Neural progenitor cell (in vitro differentiated cells): ENCODE data around the gene CABP7. TPM values are rescaled to one million over a fixed set of nuclear protein-coding genes. Genes with fewer than 3 reads are reported as not detected.
A peak's percentile ranks its signal among the peaks of the same experiment; 100 is the strongest.

ENCODE experiments used
- DNase-seq: peaks from one replicate; pipeline ENCODE4 v3.0.0-alpha.2; 2016; ENCODE audit warnings: low spot score
- H2AFZ ChIP-seq: fragments of 200-600 bp; sonication (generic); replicated peaks from 2 replicates; pipeline ENCODE4 v1.6.1; 2016; ENCODE audit warnings: antibody characterized with exemption
- H3F3A ChIP-seq: fragments of 200-600 bp; sonication (generic); 2 replicates; pipeline ENCODE4 v1.6.1; 2016; ENCODE audit warnings: antibody characterized with exemption, low read depth
- H3K27ac ChIP-seq: fragments of 200-600 bp; sonication (generic); 2 replicates; pipeline ENCODE4 v1.5.1; 2016; ENCODE audit warnings: mild to moderate bottlenecking
- H3K27me3 ChIP-seq: fragments of 200-600 bp; sonication (generic); 2 replicates; pipeline ENCODE4 v1.6.1; 2016; ENCODE audit warnings: mild to moderate bottlenecking, moderate library complexity
- H3K36me3 ChIP-seq: fragments of 200-600 bp; sonication (generic); 2 replicates; pipeline ENCODE4 v1.5.1; 2016
- H3K4me1 ChIP-seq: fragments of 200-600 bp; sonication (generic); 2 replicates; pipeline ENCODE4 v1.6.1; 2016; ENCODE audit warnings: mixed run types
- H3K4me2 ChIP-seq: fragments of 200-600 bp; sonication (generic); 2 replicates; pipeline ENCODE4 v1.6.1; 2016
- H3K4me3 ChIP-seq: fragments of 200-600 bp; sonication (generic); 2 replicates; pipeline ENCODE4 v1.5.1; 2016
- H3K79me2 ChIP-seq: fragments of 200-600 bp; sonication (generic); 2 replicates; pipeline ENCODE4 v1.6.1; 2016; ENCODE audit warnings: low read depth
- H3K9ac ChIP-seq: fragments of 200-600 bp; sonication (generic); 2 replicates; pipeline ENCODE4 v1.6.1; 2016
- H3K9me3 ChIP-seq: fragments of 200-600 bp; sonication (generic); 2 replicates; pipeline ENCODE4 v1.5.1; 2016; ENCODE audit warnings: low read depth
- H4K20me1 ChIP-seq: fragments of 200-600 bp; sonication (generic); 2 replicates; pipeline ENCODE4 v1.6.1; 2016; ENCODE audit warnings: low read depth
- H3K27ac Mint-ChIP-seq: 3 replicates; pipeline ENCODE4 v1.8.0; 2021; ENCODE audit warnings: mixed read lengths
- H3K27me3 Mint-ChIP-seq: 2 replicates; pipeline ENCODE4 v1.8.0; 2022; ENCODE audit warnings: low read depth, mild to moderate bottlenecking, inconsistent platforms, moderate library complexity, mixed read lengths; ENCODE audit not compliant: insufficient read depth
- H3K36me3 Mint-ChIP-seq: 3 replicates; pipeline ENCODE4 v1.8.0; 2021; ENCODE audit warnings: mixed read lengths
- H3K4me1 Mint-ChIP-seq: 3 replicates; pipeline ENCODE4 v1.8.0; 2021; ENCODE audit warnings: mixed read lengths
- H3K4me3 Mint-ChIP-seq: 3 replicates; pipeline ENCODE4 v1.8.0; 2021; ENCODE audit warnings: mild to moderate bottlenecking, moderate library complexity, mixed read lengths
- H3K9me3 Mint-ChIP-seq: 3 replicates; pipeline ENCODE4 v1.8.0; 2020; ENCODE audit warnings: mixed read lengths
- EZH2 ChIP-seq: fragments of 200-600 bp; sonication (generic); IDR thresholded peaks from 2 replicates; pipeline ENCODE4 v1.6.1; 2017; ENCODE audit warnings: antibody characterized with exemption, mild to moderate bottlenecking, moderate library complexity
- EZH2phosphoT487 ChIP-seq: fragments of 200-600 bp; sonication (generic); IDR thresholded peaks from 2 replicates; pipeline ENCODE4 v1.6.1; 2017; ENCODE audit warnings: antibody characterized with exemption
- total RNA-seq: library from RNA; depleted of rRNA; stranded (reverse); fragments of >200 nt; gene quantifications from 2 replicates; pipeline ENCODE4 v1.2.3, GENCODE V29; 2015; ENCODE audit warnings: low replicate concordance
- TF ChIP-seq, protein P1 (sequence below): fragments of 200-600 bp; sonication (generic); IDR thresholded peaks from 2 replicates; pipeline ENCODE4 v1.5.1; 2017; ENCODE audit warnings: antibody characterized with exemption, mild to moderate bottlenecking

Gene CABP7
- total RNA-seq, 1 donor from 2014 or later: not detected

DNA sequence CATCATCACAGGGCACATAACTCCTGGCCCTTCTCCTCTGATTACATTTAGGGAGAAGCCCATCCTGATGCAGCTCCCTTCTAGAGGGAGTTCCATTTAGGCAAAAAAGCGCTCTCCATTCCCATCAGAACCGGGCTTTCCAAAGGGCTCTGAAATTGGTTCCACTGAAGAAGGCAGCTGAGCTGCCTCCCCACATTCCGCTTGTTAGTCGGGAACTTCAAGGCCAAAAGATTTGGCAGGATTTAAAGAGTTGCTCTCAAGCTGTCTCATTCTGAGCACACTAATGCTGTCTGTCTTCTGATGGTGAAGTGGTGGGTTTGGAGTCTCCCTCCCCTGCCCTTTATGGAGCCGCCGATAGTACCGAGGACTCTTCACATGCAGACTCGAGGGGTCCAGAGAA, 26.6 kb upstream of the CABP7 start:
- H3K36me3 ChIP-seq: no peaks in the 10 kb centered on the region
- H3F3A ChIP-seq: peaks cover 31% of the 10 kb centered on the region

DNA sequence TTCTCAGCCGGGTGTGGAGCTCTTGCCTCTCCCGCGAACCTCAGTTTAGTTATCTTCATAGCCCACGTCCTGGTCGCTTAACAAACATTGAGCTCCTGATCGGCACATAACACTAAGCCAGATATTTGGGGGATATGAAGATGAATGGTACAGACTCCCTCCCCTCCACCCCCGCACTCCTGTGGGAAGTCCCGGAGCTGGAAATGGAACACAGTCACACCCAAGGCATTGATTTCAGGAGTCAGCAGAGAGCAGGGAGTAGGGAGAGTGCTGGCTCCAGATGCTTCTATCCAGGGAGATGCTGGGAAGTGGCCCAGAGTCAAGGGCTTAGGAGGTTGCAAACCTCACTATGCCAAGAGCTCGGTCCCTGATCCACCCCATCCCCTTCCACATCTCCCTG, 26.1 kb upstream of the CABP7 start:
- no peak for DNase-seq
- Histone ChIP-seq H3K9ac (no peak overlapping the region), H3K4me2 (no peak overlapping the region), H3K4me3 (no peak overlapping the region), H3K79me2 (no peaks in the 10 kb centered on the region), H3F3A (peaks cover 26% of the 10 kb centered on the region), H4K20me1 (peaks cover 31% of the 10 kb centered on the region), H3K27me3 (no peaks in the 10 kb centered on the region), H3K9me3 (no peaks in the 10 kb centered on the region), H3K36me3 (no peaks in the 10 kb centered on the region), H3K27ac (no peak overlapping the region), H3K4me1 (peaks cover 33% of the 10 kb centered on the region), H2AFZ (no peak overlapping the region)
- Mint-ChIP-seq H3K27me3 (peaks cover 1% of the 10 kb centered on the region), H3K9me3 (no peaks in the 10 kb centered on the region), H3K27ac (peak overlapping the region; percentile 81), H3K36me3 (peaks cover 10% of the 10 kb centered on the region), H3K4me3 (no peak overlapping the region), H3K4me1 (peaks cover 30% of the 10 kb centered on the region)
- TF ChIP-seq EZH2phosphoT487: no peak
- TF ChIP-seq, protein P1, sequence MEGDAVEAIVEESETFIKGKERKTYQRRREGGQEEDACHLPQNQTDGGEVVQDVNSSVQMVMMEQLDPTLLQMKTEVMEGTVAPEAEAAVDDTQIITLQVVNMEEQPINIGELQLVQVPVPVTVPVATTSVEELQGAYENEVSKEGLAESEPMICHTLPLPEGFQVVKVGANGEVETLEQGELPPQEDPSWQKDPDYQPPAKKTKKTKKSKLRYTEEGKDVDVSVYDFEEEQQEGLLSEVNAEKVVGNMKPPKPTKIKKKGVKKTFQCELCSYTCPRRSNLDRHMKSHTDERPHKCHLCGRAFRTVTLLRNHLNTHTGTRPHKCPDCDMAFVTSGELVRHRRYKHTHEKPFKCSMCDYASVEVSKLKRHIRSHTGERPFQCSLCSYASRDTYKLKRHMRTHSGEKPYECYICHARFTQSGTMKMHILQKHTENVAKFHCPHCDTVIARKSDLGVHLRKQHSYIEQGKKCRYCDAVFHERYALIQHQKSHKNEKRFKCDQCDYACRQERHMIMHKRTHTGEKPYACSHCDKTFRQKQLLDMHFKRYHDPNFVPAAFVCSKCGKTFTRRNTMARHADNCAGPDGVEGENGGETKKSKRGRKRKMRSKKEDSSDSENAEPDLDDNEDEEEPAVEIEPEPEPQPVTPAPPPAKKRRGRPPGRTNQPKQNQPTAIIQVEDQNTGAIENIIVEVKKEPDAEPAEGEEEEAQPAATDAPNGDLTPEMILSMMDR: no peak
- no peak for TF ChIP-seq EZH2

More for the DNA sequence above, 26.6 kb upstream of the CABP7 start:
- Histone ChIP-seq H3K27me3 (no peaks in the 10 kb centered on the region), H3K4me1 (peaks cover 33% of the 10 kb centered on the region), H4K20me1 (peaks cover 31% of the 10 kb centered on the region), H2AFZ (no peak overlapping the region), H3K9ac (no peak overlapping the region), H3K4me3 (no peak overlapping the region), H3K9me3 (no peaks in the 10 kb centered on the region), H3K27ac (no peak overlapping the region), H3K4me2 (no peak overlapping the region), H3K79me2 (no peaks in the 10 kb centered on the region)
- no peak for DNase-seq
- Mint-ChIP-seq H3K4me3 (no peak overlapping the region), H3K9me3 (no peaks in the 10 kb centered on the region), H3K27ac (peak overlapping the region; percentile 9), H3K4me1 (peaks cover 35% of the 10 kb centered on the region), H3K27me3 (peaks cover 6% of the 10 kb centered on the region), H3K36me3 (peaks cover 10% of the 10 kb centered on the region)
- TF ChIP-seq, protein P1: no peak

DNA sequence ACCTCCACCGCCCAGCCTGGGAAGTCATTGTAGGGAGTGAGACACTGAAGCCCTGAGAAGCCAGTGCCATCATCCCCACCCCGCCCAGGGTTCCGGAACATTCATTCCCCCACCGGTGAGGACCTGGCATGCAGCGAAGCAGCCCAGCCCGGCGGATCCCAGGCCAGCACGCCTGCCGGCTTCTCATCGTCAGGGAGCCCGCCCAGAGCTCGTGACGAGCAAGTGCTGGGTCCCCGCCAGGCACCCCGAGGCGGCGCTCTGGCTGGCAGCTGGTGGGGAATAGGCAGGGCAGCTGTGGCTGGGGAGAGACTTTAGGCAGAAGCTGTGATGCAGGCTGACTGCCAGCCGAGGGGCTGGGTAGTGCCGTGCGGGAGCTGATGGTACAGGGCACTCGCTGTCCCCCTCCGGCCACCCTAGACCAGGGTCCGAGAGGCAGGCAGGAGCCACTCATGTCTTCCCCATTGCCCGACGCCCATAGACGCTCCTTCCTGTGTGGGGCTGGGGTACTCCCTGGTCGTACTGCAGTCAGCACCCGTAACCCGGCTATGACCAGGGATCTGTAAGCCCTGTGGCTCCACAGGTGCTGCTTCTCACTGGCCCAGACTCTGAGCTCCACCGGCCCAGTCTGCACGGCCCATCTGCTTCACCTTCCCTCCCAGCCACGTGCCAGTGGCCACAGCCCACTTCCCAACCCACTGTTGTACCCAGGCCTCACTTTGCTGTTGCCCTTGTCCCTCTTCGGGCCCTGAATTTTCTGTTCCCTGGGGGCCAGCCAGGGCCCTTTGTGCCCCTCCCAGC, 24.5 kb upstream of the CABP7 start:
- Mint-ChIP-seq H3K4me1 (peaks cover 19% of the 10 kb centered on the region), H3K27me3 (no peaks in the 10 kb centered on the region), H3K27ac (peak overlapping the region; percentile 60), H3K36me3 (peaks cover 8% of the 10 kb centered on the region), H3K9me3 (no peaks in the 10 kb centered on the region), H3K4me3 (no peak overlapping the region)
- no peak overlapping the region for H2AFZ ChIP-seq
- no peak overlapping the region for H3K27ac ChIP-seq
- TF ChIP-seq EZH2: no peak
- TF ChIP-seq EZH2phosphoT487: no peak
- TF ChIP-seq, protein P1: no peak
- no peaks in the 10 kb centered on the region for H3K36me3 ChIP-seq
- no peaks in the 10 kb centered on the region for H3K79me2 ChIP-seq
- H3K4me2 ChIP-seq: no peak overlapping the region
- H3K9me3 ChIP-seq: no peaks in the 10 kb centered on the region
- H3K9ac ChIP-seq: no peak overlapping the region
- no peak for DNase-seq
- H4K20me1 ChIP-seq: peaks cover 24% of the 10 kb centered on the region
- H3K4me1 ChIP-seq: peaks cover 23% of the 10 kb centered on the region
- H3K27me3 ChIP-seq: peaks cover 4% of the 10 kb centered on the region
- H3K4me3 ChIP-seq: no peak overlapping the region
- H3F3A ChIP-seq: peaks cover 16% of the 10 kb centered on the region
